NCI-H1417 (cell line): Measurements from ENCODE around the gene PTPRN.
"Not testable (repeated sequence)": the region's sequence is repeated elsewhere in the genome, so short reads cannot be mapped to it uniquely, and the experiment has no call there.

Source experiments
- DNase-seq, 3 experiments: peaks; one replicate each; lab custom pipeline; 2025; lab: John Stamatoyannopoulos, UW

PTPRN gene

GRCh38 chr2:219270055-219270372 lies 39.2 kb downstream of the PTPRN start:
- no peak for DNase-seq

GRCh38 chr2:219269362-219270054 lies 39.7 kb downstream of the PTPRN start:
- DNase-seq = peak; percentile 28 to 79 (median 64)

- no peak for DNase-seq
These were observed 40.9 kb downstream of the PTPRN start for GRCh38 chr2:219268294-219268693.

- no peak for DNase-seq
These were observed 42.3 kb downstream of the PTPRN start for GRCh38 chr2:219266886-219267285.

- no peak for DNase-seq
These were observed 43.0 kb downstream of the PTPRN start for GRCh38 chr2:219266232-219266631.

GRCh38 chr2:219261024-219261855 lies 48.0 kb downstream of the PTPRN start:
- no peak for DNase-seq

GRCh38 chr2:219258942-219259341 lies 50.3 kb downstream of the PTPRN start:
- DNase-seq = not testable (repeated sequence)

GRCh38 chr2:219254590-219255201 lies 54.5 kb downstream of the PTPRN start:
- DNase-seq = no peak

- peak; percentile 78 to 85 (median 84) for DNase-seq
These were observed 55.2 kb downstream of the PTPRN start, which contains the start of gene TUBA4A for GRCh38 chr2:219253753-219254589. TUBA4A (minus strand) TSS chr2:219253918; CDS start chr2:219253858, 60 bp downstream.

- DNase-seq = peak in 2 of 3 experiments; percentile 36 to 51
These were observed 56.1 kb downstream of the PTPRN start, which contains the start of gene TUBA4B for GRCh38 chr2:219252900-219253752. TUBA4B (plus strand) TSS chr2:219253243; CDS start chr2:219253408, 165 bp downstream.

GRCh38 chr2:219252570-219252899 lies 56.7 kb downstream of the PTPRN start:
- peak in 2 of 3 experiments; percentile 36 to 60 for DNase-seq

- DNase-seq = peak in 2 of 3 experiments; percentile 39 to 66
These were observed 57.1 kb downstream of the PTPRN start for GRCh38 chr2:219252084-219252483.

GRCh38 chr2:219251656-219252055 lies 57.5 kb downstream of the PTPRN start:
- DNase-seq = no peak

GRCh38 chr2:219250049-219250781 lies 59.0 kb downstream of the PTPRN start:
- no peak for DNase-seq

GRCh38 chr2:219249203-219249980 lies 59.8 kb downstream of the PTPRN start:
- peak in 2 of 3 experiments; percentile 80 to 92 for DNase-seq

- no peak for DNase-seq
These were observed 60.4 kb downstream of the PTPRN start for GRCh38 chr2:219248845-219249202.

- no peak for DNase-seq
These were observed 61.2 kb downstream of the PTPRN start for GRCh38 chr2:219247678-219248642.

GRCh38 chr2:219246559-219246958 lies 62.6 kb downstream of the PTPRN start:
- DNase-seq = no peak
